HPDE6-E6E7 (cell line): ENCODE results near the gene RPS6KA3.

Experiments used
- DNase-seq: peaks from one replicate; pipeline ENCODE4 v3.0.0; 2011; ENCODE audit warnings: missing footprints; ENCODE audit errors: extremely low spot score

The RPS6KA3 gene

DNA sequence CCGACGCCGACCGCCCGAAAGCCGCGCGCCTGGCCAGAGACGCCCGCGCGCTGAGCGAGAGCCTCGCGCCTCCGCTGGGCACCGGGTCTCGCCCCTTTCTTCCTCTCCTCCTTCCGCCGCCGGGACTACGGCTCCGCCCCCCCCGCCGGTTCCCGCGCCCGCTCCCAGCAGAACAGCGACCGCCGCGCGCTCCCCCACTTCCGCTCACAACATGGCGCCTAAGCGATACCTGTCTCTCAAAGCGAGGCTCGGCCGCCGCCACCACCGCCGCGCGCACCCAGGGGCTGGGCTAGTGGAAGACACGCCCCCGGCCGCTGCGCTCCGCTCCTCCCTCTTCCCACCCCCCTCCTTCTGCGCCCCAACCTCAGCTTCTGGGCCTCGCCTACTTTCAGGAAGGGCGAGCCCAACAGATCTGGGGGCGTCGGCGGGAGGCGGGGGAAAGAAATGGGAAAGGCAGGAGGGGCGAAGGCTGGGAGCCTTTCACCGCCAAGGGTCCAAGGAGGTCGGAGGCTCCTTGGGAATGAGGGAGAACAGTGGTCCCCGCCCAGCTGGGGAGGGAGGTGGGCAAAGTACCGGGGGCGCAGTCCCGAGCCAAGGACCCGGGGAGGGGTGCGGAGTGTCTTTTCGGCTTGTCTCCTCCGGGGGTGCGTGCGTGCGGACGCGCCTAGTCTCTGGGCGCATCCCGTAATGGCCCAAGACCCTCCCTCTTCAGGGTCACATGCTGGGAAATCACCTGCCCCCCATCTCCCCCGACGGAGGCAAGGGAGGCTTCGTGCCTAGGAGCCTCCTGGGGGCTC, at the start of gene RPS6KA3:
Gene RPS6KA3 (minus strand): TSS at position 100 of the 797 bp plus-strand sequence. CDS start 277 bp downstream, outside the sequence.
- DNase-seq = peak; percentile 42

DNA sequence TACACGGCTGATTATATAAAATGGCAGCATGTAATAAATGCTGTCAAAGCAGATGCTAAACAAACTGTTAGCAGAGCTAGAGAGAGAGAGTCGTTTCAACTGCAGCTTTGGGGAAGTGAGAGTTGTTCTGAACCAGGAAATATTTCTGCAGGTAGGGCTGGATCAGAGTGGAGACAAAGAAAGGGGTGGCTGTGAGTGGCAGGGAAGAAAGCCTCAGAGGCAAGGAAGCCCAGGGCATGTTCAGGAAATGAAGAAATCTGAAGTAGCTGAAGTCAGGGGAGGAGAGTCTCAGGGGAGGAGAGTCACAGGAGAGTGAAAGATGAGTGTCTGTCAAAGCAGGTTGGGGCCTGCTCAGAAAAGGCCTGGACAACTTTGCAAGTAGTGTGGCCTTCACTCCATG, 48.4 kb upstream of the RPS6KA3 start:
- DNase-seq = peak; percentile 73

DNA sequence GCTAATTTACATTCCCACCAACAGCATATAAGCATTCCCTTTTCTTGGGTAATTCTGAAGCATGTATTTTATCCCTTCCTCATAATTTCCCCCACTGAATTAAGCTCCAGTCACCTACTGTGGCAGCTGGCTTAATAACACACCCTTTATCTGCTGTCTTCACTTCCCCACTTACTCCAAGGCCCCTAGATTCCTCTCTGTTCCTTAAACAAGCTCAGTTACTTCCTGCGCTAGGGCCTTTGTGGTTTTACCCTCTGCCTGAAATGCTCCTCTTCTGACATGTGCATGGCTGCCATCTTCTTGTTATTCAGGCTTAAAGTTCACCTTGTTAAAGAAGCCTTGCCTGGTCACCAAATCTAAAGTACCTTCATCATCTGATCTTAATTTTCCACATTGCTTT, 47.2 kb upstream of the RPS6KA3 start:
- DNase-seq = no peak

DNA sequence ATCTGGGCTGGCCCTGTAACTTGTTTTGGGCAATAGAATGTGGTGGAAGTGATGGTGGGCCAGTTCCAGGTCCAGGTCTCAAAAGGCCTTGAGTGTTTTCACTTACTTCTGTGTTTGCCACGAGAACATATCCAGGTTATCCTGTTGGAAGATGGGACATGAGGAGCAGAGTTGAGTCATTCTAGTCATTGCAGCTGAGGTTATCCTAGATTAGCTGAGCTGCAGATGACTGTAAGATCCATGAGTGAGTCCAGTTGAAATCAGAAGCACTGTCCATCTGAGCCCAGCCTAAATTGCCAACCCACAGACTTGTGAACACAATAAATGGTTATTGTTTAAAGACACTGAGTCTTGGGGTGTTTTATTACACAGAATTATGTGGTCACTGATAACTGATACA, 45.3 kb upstream of the RPS6KA3 start:
- DNase-seq = no peak

DNA sequence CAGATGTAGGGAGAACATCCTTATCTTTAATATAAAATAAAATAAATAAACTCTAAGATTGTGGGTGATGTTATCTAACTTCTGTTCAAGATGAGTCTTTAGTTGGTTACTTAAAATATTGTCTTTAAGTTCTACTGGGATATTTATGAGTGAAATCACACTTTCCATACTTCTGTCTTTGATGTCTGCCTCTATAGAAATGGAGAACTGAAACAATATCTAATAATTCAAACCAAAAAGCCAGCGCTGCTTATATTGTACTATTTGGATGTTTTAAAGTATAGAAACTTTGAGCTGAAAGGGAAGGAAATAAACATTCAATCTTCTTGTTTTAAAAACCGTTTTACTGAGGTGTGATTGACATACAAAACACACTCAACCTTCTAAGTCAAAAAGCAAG, 44.8 kb upstream of the RPS6KA3 start:
- DNase-seq = no peak

DNA sequence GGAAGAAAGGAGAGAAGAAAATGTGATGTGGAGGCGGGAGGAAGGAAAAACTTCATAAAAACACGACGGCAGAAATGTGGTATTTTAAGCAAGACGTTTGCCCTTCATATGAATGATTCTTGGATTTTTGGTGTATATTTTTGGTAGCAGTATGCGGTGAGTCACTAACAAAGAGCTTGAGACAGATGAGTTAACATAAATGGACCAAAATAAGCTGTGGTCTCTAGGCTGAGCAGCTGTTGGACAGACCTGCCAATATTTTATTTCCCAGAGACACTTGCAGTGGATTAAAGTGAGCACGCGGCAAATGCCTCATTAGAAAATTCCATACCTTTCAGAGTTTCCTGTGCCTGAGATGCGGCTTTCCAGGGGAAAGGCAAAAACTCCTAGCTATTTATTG, 43.1 kb upstream of the RPS6KA3 start:
- no peak for DNase-seq

DNA sequence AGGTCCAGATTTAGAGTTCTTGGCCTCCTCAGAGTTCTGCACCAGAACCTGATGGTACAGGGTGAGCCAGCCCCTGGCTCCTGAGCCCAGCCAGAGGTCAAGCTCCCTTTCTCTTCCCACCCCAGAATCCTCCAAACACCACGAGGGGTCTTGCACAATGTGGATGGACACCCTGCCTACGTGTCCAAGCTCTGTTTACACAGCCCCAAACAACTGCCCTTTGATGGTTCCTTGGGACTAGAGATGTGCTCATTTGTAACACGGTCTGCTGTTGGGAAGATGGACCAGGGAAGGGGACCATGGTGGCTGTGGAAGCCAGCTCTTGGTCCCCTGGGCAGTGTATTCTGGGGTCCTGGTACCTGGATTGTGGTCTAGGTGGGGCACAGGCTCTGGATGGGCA, 40.0 kb upstream of the RPS6KA3 start:
- DNase-seq = no peak

DNA sequence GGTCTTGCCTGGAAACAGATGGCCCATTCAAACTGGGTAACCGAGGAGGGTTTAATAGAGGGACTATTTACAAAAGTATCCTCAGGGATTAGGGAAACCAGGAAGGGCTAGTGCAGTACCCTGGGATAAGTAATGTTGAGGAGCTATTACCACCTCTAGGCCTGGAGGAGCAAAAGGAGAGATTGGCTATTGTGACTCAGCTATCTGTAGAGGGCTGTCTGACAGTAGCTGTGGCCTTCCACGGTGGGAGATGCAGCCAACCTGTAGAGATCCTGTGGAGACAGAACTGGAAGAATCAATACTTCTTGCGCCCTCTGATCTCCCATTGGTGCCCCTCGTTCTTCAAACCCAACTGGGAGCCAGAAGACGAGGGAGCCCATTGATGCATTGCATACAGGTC, 34.1 kb upstream of the RPS6KA3 start:
- DNase-seq = no peak

DNA sequence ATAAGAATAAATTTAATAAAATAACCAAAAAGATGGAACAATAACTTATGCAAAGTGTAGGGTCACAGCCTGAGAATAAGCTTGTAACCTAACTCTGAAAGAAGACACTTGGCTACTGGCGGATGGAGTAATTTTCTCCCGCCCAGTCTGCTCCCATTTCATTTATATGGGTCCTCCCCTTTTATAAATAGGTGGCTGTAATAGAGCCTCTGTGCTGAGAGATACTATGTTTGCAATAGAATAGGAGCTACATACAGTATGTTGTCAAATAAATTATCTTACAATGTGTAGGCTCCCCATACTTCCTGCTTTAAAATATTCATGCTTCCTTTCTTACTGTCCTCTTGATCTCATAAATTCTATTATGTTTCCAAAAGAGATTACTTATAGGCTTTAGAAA, 28.2 kb upstream of the RPS6KA3 start:
- no peak for DNase-seq

DNA sequence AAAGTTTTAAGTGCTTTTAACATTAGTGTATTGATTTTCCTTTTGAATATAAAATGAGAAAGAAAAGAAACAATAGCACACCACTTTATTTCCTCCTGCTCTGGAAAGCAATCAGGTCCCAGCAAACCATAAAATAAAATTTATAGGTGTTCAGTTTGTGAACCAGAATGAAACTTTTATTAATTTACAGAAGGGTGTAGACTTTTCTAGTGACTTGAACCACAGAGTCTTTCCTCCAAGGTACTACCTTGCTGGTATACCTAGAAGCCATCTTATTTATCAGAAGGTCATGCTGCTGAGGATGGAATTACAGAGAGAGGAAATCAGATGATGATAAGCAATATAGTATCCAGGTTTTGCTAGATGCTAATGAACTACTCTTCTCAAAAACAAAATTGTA, 27.6 kb upstream of the RPS6KA3 start:
- no peak for DNase-seq

DNA sequence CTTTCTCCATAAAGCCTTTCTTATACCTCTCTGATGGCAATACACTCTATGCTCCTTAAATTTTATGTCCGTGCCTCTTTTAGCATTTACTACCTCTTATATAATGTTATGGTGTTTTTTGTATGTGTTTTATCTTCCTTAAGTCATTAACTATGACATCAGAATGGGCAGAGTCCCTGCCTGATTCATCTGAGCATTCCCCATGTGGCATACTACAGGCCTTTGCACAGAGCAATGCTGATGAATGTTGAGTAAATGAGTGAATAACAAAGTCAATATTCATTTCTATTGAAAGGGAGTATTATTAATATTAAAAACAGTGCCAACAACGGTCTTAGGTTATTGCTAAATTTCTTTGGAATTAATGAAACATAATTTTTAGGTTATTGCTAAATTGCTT, 18.8 kb upstream of the RPS6KA3 start:
- no peak for DNase-seq

DNA sequence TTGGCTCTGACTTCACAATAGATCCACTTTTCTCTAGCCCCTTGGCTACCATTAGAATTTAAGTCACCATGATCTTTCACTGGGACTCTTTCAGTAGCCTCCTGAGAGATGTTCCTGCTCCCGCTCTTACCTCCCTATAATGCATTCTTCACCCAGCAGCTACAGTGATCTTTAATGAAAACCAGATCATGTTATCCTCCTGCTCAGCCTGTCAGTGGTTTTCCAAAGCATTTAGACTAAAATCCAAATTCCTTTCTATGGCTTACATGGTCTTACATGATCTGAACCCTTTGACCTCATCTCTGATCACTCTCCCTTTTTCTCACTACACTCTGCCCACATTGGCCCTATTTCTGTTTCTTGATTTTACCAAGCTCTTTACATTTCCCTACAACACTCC, 18.3 kb upstream of the RPS6KA3 start:
- DNase-seq = no peak

DNA sequence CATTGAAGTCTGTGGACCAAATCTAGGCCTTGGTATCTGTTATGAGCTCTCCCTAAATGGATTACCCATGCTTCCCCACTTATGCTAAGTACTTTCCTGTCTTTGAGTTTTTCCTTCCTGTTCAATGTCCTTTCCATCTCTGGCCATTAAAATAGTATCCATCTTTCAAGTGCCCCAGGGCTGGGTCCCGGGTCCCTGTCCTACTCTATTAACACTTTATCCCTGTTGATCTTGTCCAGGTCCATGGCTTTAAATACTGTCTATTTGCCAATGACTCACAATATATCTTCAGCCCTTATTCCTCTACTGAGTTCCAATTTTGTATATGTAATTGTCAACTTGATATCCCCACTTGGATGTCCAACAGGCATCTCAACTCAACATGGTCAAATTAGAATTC, 17.7 kb upstream of the RPS6KA3 start:
- DNase-seq = no peak

DNA sequence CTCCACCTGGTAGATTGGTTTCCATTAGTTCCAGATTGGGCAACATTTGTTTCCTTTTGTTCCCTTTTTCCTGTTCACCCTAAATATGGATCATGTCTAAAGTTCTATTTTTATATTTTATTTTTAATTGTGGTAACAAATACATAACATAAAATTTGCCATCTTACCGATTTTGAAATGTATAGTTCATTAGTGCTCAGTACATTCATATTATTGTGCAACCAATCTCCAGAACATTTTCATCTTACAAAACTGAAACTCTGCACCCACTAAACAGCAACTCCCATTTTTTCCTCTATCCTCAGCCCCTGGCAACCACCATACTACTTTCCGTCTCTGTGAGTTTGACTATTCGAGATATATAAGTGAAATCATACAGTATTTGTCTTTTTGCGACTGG, 14.2 kb upstream of the RPS6KA3 start:
- no peak for DNase-seq

DNA sequence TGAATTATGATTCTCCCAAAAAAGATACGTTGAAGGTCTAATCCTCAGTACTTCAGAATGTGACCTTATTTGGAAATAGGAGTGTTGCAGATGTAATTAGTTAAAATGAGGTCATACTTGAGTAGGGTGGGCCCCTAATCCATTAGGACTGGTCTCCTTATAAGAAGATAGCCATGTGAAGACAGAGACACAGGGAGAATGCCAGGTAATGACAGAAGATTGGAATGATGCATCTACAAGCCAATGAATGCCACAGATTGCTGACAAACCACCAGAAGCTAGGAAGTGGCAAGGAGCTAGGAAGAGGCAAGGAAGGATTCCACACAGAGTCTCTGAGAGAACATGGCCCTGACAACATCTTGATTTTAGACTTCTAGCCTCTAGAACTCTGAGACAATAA, 7.4 kb upstream of the RPS6KA3 start:
- no peak for DNase-seq

DNA sequence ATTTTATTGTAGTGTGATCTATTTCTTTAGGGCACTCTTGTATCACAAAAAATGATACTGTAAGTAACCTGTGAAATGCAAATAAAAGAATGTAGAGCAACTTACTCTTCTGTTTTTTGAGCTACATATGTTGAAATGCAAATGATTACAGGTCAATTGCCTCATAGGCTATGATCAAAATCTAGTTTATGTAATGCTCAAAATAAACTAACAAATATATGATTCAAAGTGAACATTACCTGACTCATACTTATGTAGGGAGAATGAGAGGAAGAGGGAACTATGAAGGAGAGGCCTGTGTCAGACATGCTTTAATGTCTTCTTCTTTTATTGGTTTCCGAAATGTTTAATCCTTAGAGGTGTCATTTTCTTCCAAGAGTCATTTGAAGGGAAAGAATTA, 5.0 kb upstream of the RPS6KA3 start:
- no peak for DNase-seq

DNA sequence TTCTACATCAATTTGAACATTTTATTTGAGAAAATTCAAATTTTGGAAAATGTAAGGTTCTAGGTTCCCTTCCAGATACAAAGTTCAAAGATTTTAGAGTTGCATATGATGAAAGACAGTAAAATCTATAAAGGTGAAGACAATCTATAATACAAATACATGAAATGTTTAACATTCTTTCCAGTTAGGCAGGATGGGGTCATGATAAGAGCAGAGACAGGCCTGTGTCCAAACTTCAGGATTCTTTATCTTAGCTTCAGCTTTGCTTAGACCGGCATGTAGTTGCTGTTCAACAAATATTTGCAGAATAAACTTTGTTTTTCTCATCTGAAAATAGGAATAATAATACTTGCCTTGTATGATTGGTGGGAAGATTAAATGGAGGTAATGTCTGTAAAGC, 4.5 kb upstream of the RPS6KA3 start:
- no peak for DNase-seq

DNA sequence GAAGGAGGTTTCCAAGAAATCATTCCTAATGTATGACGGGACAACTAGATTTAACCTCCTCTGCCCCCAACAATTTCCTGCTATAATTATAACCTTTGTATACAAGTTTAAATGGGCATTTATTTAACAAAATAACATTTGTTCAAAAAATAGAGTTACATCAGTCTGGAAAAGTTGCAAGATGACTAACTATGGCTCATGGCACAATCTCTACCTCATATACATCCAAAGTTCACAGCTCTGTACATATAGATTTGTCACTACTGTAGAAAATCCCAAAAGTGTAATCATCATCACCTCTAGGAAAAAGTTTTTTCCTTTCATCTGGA, 3.8 kb upstream of the RPS6KA3 start:
- no peak for DNase-seq

DNA sequence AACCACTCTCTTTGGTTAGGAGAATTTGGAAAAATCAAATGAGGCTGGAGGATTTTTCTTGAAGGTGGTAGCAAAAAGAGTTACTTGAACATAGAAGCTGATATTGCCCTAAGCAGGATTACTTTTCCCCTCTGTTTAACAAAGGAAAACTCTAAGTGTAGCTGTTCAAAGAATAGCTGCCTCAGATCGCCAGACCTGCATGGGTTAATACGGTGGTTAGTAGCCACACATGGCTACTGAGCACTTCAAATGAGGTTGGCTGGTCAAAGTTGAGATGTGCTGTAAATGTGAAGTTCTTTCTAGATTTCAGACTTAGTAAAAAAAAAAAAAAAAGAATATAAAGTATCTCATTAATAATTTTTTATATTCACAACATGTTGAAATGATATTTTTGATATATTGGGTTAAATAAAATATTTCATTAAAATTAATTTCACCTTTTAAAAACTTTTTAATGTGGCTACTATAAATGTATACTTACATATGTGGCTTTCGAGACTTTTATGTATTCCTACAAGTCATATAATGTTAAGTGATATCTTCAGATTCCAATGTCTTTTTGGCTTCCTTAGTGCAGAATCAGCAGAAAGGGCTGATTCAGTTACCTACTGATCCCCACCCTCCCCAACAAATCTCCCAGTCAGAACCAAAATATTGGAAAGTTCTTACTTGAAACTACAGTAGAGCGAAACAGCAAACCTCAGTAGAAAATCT, 3.3 kb upstream of the RPS6KA3 start:
- no peak for DNase-seq

DNA sequence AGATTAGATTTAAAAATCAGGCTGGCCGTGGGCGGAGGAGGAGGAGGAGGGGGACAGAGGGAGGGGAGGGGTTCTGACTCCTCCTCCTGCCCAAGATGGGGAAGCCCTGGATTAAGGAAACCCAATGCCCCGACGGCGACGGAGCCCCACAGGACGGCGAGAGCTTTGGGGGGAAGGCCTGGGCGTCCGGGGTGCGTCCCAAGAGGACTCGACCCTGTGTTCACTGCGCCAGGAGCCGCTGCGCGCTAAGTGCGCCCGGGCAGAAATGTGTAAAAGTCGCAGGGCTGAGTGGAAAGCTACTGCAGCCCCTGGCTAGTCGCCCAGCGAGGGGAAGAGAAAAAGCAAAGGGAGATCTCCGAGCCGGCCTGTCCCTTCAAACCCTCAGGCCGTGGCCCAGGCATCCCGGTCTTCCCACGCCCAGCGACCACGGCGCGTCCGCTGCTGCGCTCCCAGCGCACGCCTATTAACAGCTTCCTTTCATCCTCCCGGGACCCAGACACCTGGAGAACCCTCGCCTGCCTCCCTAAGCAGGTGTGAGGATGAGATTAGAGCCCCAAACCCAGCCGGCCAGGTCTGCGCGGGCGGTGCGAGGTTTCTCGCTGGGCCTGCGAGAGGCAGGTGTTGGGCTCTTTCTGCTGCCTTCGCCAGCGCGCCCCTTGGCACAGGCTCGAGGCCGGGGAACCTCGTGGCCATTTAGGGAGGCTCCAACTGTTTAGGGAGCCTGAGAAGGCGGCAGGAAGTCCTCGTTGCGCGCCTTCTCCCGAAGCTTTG, 1.4 kb upstream of the RPS6KA3 start:
- no peak for DNase-seq

DNA sequence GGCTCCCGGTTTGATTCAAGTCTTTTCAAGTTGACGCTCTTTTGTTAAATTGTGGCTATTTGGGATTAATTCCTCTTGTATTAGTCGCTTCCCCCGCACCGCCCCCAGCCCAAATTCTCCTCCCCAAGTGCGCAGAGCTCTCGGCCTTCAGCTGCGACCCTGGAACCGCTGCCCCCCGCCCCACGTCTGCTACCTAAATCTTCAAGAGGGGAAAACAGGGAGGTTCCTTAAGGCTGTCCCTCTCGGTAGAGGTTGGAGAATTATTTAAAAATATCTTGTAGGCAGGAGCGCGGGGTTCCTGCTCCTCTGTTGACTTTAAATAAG, 860 bp upstream of the RPS6KA3 start:
- no peak for DNase-seq

DNA sequence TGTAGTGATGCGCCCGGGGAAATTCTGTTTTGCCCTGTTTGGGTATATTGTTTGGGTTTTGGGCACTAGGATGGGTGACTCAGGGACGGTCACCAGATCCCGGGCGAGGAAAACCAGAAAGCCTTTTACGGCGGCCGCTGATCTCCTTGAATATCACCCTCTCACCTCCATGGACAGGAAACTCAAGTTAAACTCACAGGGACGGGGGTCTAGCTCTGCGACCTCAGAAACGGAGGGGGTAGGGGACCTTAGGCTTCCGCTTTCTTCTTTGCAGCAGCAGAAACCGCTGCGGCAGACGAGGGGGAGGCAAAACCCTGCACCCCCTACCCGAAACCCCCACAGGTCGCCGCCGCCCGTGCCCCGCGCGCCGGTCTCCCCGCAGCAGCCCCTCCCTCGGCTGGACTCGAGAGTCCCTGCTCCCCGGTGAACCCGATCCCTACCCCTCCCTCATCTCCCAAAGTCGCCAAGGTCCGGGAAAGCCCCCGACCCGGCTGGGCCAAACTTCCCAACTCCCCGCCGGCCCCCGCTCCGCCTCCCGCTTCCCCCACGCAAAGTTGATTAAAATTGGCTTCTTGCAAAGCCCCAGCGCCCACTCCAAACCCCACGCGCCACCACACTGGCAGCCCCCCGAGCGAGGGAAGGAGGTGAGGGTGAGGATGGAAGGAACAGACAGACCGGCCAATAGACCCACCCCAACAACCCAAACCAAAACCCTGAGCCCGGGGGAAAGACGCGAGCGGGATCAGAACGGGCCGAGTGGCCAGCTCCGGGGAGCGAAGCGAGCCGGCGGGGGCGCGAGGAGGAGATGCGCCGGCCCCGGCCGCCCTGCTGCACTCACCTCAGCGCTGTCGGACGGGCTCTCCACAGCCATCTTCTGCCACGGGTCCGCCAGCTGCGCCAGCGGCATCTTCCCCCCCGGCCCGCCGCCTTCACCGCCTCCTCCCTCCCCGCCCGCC, 705 bp downstream of the RPS6KA3 start:
- DNase-seq = no peak
